ELR (cell line): ENCODE results near the gene OXSR1.
A peak's percentile ranks its signal among the peaks of the same experiment; 100 is the strongest.
"Not testable (repeated sequence)": the region's sequence is repeated elsewhere in the genome, so short reads cannot be mapped to it uniquely, and the experiment has no call there.

Experiments used
- DNase-seq: peaks from one replicate; pipeline ENCODE4 v3.0.0-alpha.2; 2015; ENCODE audit warnings: low read depth

OXSR1 gene

GRCh38 chr3:38142959-38143358 lies 22.4 kb upstream of the OXSR1 start:
- DNase-seq, result no peak

- no peak for DNase-seq
Observed at GRCh38 chr3:38143511-38143910, 21.8 kb upstream of the OXSR1 start.

GRCh38 chr3:38146504-38146903 lies 18.8 kb upstream of the OXSR1 start:
- no peak for DNase-seq

DNA sequence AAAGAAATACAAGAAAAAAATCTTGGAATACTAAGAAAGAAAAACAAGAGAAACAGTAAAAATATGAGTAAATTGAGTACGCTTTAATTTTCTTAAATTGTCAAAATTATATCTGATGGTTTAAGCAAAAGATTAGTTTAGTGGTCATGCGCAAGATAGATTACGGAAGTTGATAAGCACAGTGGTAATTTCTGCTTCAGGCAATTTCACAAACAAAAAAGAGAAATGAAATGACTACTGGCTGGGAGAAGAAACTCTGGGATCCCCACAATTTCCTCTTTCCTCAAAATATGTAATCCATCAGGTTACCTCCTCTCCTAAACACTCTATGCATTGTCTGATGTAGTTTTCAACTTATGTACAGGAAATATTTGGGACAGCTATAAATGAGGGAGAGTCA lies 17.9 kb upstream of the OXSR1 start:
- DNase-seq, result no peak

GRCh38 chr3:38148311-38148882 lies 16.9 kb upstream of the OXSR1 start:
- no peak for DNase-seq

- no peak for DNase-seq
Observed at GRCh38 chr3:38149708-38150107, 15.6 kb upstream of the OXSR1 start.

DNA sequence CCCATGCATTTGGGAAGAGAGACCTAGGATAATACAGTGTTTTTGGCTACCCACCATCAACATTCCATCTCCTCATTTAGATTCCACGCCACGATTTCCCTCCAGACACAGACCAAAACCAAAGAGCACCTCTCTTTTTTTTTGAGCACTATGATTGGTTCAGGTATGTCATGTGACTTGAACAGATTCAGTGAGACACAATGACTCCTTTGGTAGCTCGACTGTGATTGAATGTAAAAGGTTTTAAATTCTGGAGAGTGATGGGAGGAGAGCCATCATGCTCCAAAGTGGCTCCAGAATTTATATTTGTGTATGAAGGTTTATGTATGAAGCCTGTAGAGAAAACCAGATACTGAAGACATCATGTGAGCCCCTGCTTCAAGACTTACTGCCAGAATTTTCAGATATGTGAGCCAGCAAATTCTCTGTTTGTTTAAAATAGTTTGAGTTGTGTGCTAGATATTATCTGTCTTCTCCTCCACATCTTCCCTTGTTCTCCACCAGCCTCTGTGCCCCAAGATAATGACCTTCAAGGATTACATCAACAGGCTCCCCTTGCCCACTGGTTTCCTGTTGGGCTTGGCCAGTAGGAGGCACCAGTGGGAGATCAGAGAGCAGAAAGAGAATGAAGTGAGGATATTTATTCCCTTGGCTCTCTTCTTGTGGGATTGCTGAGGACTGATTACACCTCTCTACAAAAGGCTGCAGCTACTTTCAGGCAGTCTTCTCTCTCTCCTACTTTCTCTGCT lies 14.4 kb upstream of the OXSR1 start:
- no peak for DNase-seq

GRCh38 chr3:38151667-38152265 lies 13.6 kb upstream of the OXSR1 start:
- DNase-seq, result peak; percentile 75

- no peak for DNase-seq
Observed at GRCh38 chr3:38152609-38153008, 12.7 kb upstream of the OXSR1 start.

GRCh38 chr3:38153221-38153620 lies 12.1 kb upstream of the OXSR1 start:
- no peak for DNase-seq

DNA sequence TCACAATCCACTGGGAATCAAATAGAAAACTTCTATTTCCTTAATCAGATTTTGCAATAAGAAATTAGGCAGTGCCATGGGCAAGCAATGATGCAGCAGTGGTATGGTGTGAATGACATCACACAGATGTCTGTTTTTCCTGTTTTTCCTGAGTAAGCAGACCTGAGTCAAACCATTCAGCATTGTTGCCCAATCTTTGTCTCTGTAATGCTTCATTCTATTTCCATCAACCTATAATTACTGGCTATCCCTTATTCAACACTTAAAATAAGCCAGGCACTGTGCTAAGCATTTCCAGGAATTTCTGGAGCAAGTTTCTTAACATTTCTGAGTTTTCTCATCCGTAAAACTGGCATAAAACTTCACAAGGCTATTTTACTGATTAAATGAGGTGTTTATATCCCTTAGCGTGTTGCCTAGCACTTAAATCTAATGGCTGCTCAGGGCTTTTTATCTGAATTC lies 11.3 kb upstream of the OXSR1 start:
- peak; percentile 71 for DNase-seq

- DNase-seq, result no peak
Observed at GRCh38 chr3:38154625-38155255, 10.6 kb upstream of the OXSR1 start.

GRCh38 chr3:38155825-38156224 lies 9.5 kb upstream of the OXSR1 start:
- no peak for DNase-seq

DNA sequence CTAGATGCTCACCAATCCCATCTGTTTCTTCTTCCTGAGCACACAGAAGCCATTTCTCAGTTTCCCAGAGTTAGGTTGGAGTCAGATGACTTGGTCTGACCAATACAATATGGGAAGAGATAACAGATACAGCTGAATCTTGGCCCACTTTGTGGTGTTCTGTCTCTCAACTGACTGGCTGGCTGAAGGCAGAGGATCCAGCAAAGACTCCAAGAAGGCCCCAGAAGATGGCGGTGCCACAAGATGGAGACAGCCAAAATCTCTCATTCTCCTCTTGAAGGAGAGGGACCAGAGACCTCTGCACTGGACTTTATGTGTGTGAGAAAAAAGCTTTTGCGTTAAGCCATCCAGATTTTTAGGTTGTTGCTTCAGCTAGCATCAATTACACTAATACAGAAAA lies 8.2 kb upstream of the OXSR1 start:
- DNase-seq, result no peak

DNA sequence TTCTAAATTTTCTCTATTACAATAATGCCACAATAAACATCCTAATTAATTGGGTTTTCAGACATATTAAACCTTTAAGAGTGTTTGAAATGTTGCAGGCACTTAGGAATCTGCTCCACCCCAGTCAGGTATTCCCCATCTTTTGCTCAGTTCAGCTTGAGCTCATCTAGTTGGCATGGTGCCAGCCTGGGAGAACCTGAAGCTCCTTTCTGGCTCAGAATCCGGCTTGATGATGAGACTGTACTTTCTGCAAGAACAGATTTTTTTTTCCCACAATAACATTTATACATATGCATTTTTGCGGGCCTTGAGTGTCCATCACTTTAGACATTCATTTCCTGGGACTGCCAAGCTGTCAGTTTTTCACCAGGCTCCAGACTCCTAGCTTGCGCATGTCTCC lies 7.7 kb upstream of the OXSR1 start:
- no peak for DNase-seq

DNA sequence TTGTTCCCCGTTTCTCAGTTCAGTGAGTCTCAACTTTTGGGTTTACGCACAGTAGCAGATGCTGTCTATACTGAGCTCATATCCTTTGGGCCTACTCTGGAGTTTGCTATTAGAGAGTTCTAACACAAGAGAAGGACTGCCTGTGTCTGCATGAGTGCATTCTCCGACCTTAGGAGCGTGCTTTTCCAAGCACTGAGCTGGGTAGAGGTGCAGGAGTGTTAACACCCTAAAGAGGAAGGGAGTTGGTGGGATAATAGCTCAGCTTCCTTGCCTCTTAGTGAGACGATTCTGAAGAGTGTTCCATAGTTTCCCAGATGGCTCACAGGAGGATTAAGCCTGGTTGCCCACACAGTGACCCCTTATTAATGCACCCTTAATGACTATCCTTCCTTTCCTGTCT lies 6.9 kb upstream of the OXSR1 start:
- no peak for DNase-seq

DNA sequence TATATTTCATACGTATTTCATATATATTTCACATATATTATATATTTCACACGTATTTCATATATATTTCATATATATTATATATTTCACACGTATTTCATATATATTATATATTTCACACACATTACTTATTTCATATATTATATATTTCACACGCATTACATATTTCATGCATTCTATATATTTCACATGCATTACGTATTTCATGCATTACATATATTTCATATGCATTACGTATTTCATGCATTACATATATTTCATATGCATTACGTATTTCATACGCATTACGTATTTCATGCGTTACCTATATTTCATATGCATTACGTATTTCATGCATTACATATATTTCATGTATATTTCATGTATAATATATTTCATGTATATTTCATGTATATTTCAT lies 4.6 kb upstream of the OXSR1 start:
- not testable (repeated sequence) for DNase-seq

GRCh38 chr3:38163117-38163840 lies 2.1 kb upstream of the OXSR1 start:
- DNase-seq, result peak; percentile 42

GRCh38 chr3:38163841-38164642 lies 1.3 kb upstream of the OXSR1 start:
- DNase-seq, result no peak

DNA sequence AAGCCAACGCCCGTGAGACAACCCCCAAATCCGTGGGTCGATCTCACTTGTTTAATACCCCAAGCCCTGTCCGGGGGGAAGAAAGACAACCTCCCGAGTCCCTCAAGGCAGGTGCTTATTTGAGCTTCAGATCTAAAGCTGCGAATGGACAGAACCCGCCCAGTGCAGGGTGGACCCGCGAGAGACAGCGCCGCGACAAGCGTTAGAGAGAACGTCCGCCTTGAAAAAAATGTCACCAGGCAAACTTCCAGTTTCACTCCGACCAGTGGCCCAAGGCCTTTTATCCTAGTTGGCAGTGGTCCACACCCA lies 740 bp upstream of the OXSR1 start:
- DNase-seq, result no peak

DNA sequence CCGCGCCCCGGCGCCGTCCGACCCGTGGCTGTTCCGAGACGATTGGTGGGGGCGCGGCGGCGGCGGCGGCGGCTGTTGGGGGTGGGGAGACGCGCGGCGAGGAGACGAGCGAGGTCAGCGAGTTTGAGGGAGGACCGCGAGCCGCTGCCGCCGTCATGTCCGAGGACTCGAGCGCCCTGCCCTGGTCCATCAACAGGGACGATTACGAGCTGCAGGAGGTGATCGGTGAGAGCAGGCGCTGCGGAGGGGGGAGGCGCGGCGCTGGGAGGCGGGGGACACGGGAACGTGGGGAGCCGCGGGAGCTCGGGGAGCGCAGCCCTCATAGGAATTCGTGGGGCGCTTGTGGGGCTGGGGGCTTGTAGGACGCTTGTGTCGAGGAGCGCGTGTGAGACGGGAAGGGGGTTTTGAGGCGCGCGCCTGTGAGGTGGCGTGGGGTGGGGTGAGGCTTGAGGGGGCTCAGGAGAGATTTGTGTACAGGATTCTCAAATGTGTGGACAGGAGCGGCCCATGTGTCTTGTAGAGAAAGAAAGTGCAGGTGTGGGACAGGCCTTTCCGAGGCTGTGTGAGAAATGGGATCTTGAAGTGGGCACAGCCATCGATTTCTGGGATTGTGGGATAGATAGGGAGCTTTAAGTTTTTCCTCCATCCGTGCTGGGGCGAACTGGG lies 518 bp downstream of the OXSR1 start:
- DNase-seq, result peak; percentile 62
